LNCAP (cell line): Measurements from ENCODE around the gene FREM2.

Source experiments
- CTCF ChIP-seq: fragments of 450-650 bp; IDR thresholded peaks from 2 replicates; pipeline ENCODE4 v1.5.1; 2017; ENCODE audit warnings: mild to moderate bottlenecking

The FREM2 gene

GRCh38 chr13:38766799-38767198 is 79.9 kb downstream of the FREM2 start:
- TF ChIP-seq CTCF, result no peak

- TF ChIP-seq CTCF, result no peak
Observed at GRCh38 chr13:38767506-38768265, 80.8 kb downstream of the FREM2 start.

- no peak for TF ChIP-seq CTCF
Observed at GRCh38 chr13:38769526-38769925, 82.6 kb downstream of the FREM2 start.

- TF ChIP-seq CTCF, result no peak
Observed at GRCh38 chr13:38775085-38775484, 88.2 kb downstream of the FREM2 start.

GRCh38 chr13:38777347-38778119 is 90.7 kb downstream of the FREM2 start:
- TF ChIP-seq CTCF, result no peak

- no peak for TF ChIP-seq CTCF
Observed at GRCh38 chr13:38781539-38781938, 94.7 kb downstream of the FREM2 start.

- no peak for TF ChIP-seq CTCF
Observed at GRCh38 chr13:38784036-38784880, 97.4 kb downstream of the FREM2 start.
